SK-N-SH treated with all-trans-retinoic acid at 6 μM for 48 hours (cell line): ENCODE data around the gene ZNF503.

Source experiments
- ARNTL ChIP-seq: fragments of 450-650 bp; formaldehyde crosslinking; IDR thresholded peaks from 2 replicates; pipeline ENCODE4 v1.5.0; 2020; ENCODE audit warnings: low read depth, mild to moderate bottlenecking, moderate library complexity, borderline replicate concordance
- CREB5 ChIP-seq: fragments of 250-450 bp; sonication (Bioruptor Pico); IDR thresholded peaks from 2 replicates; pipeline ENCODE4 v1.5.1; 2020; ENCODE audit warnings: low read depth, mild to moderate bottlenecking, moderate library complexity
- PATZ1 ChIP-seq: fragments of 250-450 bp; sonication (Bioruptor Pico); IDR thresholded peaks from 2 replicates; pipeline ENCODE4 v1.8.0; 2020; ENCODE audit warnings: mild to moderate bottlenecking, moderate library complexity, borderline replicate concordance
- RARB ChIP-seq: fragments of 250-450 bp; sonication (Bioruptor Pico); IDR thresholded peaks from 2 replicates; pipeline ENCODE4 v1.8.0; 2021; ENCODE audit warnings: mild to moderate bottlenecking, moderate library complexity
- ZFP3 ChIP-seq: fragments of 250-450 bp; sonication (Bioruptor Pico); IDR thresholded peaks from 2 replicates; pipeline ENCODE4 v1.5.0; 2020; ENCODE audit warnings: mild to moderate bottlenecking, moderate library complexity
- ZNF565 ChIP-seq: fragments of 450-650 bp; formaldehyde crosslinking; conservative IDR thresholded peaks from 2 replicates; pipeline ENCODE4 v1.5.0; 2020; ENCODE audit warnings: low read depth, mild to moderate bottlenecking, moderate library complexity

GRCh38 chr10:75399461-75400162 is 2.0 kb downstream of the ZNF503 start:
- TF ChIP-seq CREB5 (no peak), RARB (CRISPR knock-in tag) (no peak), ZNF565 (CRISPR knock-in tag) (no peak), ARNTL (CRISPR knock-in tag) (no peak), ZFP3 (CRISPR knock-in tag) (no peak), PATZ1 (CRISPR knock-in tag) (no peak)
